HepG2 (cell line): ENCODE measurements around the gene KANK3. TPM values are rescaled to one million over a fixed set of nuclear protein-coding genes. Genes with fewer than 3 reads are reported as not detected.

Experiments
- BCLAF1 ChIP-seq: fragments of 450-650 bp; IDR thresholded peaks from 2 replicates; pipeline ENCODE4 v1.6.1; 2017; ENCODE audit warnings: mild to moderate bottlenecking
- HMG20B ChIP-seq: conservative IDR thresholded peaks from 2 replicates; pipeline ENCODE4 v1.6.1; 2016; ENCODE audit warnings: missing genetic modification reagents, missing compliant biosample characterization
- KDM5B ChIP-seq: sonication (generic); formaldehyde crosslinking; IDR thresholded peaks from 2 replicates; pipeline ENCODE4 v1.4.0; 2020; ENCODE audit warnings: missing genetic modification reagents, mild to moderate bottlenecking, borderline replicate concordance
- KLF6 ChIP-seq: IDR thresholded peaks from 2 replicates; pipeline ENCODE4 v1.8.0; 2016; ENCODE audit warnings: missing biosample characterization, missing genetic modification reagents
- MTF2 ChIP-seq: sonication (generic); formaldehyde crosslinking; IDR thresholded peaks from 2 replicates; pipeline ENCODE4 v1.5.0; 2020; ENCODE audit warnings: missing genetic modification reagents, borderline replicate concordance
- MYNN ChIP-seq: sonication (generic); formaldehyde crosslinking; IDR thresholded peaks from 2 replicates; pipeline ENCODE4 v1.4.0; 2020; ENCODE audit warnings: mild to moderate bottlenecking, low read depth, missing genetic modification reagents
- POGK ChIP-seq: sonication (generic); formaldehyde crosslinking; conservative IDR thresholded peaks from 2 replicates; pipeline ENCODE4 v1.8.0; 2022; ENCODE audit warnings: mild to moderate bottlenecking, moderate library complexity, missing genetic modification reagents
- POLR2AphosphoS5 ChIP-seq: IDR thresholded peaks from 2 replicates; pipeline ENCODE4 v1.6.1; 2012; ENCODE audit warnings: low read depth, low read length
- RERE ChIP-seq: IDR thresholded peaks from 2 replicates; pipeline ENCODE4 v1.6.1; 2016; ENCODE audit warnings: low read depth, missing genetic modification reagents, missing compliant biosample characterization
- TBX2 ChIP-seq: sonication (generic); formaldehyde crosslinking; IDR thresholded peaks from 2 replicates; pipeline ENCODE4 v1.5.0; 2020; ENCODE audit warnings: missing genetic modification reagents, mild to moderate bottlenecking, borderline replicate concordance
- ZFYVE20 ChIP-seq: sonication (generic); formaldehyde crosslinking; IDR thresholded peaks from 2 replicates; pipeline ENCODE4 v1.8.0; 2023; ENCODE audit warnings: low read depth, mild to moderate bottlenecking, moderate library complexity, missing genetic modification reagents, borderline replicate concordance
- ZNF34 ChIP-seq: sonication (generic); formaldehyde crosslinking; IDR thresholded peaks from 2 replicates; pipeline ENCODE4 v1.4.0; 2020; ENCODE audit warnings: mild to moderate bottlenecking, missing genetic modification reagents, borderline replicate concordance
- ZNF354B ChIP-seq: sonication (generic); formaldehyde crosslinking; IDR thresholded peaks from 2 replicates; pipeline ENCODE4 v1.8.0; 2022; ENCODE audit warnings: mild to moderate bottlenecking, missing genetic modification reagents
- ZNF672 ChIP-seq: sonication (generic); formaldehyde crosslinking; IDR thresholded peaks from 2 replicates; pipeline ENCODE4 v1.8.1; 2022; ENCODE audit warnings: missing genetic modification reagents
- ZNF761 ChIP-seq: sonication (generic); formaldehyde crosslinking; conservative IDR thresholded peaks from 2 replicates; pipeline ENCODE4 v1.4.0; 2020; ENCODE audit warnings: mild to moderate bottlenecking, missing genetic modification reagents
- ZNF770 ChIP-seq: sonication (generic); formaldehyde crosslinking; IDR thresholded peaks from 2 replicates; pipeline ENCODE4 v1.5.0; 2020; ENCODE audit warnings: mild to moderate bottlenecking, missing genetic modification reagents
- ZSCAN22 ChIP-seq: sonication (generic); formaldehyde crosslinking; IDR thresholded peaks from 2 replicates; pipeline ENCODE4 v1.4.0; 2020; ENCODE audit warnings: mild to moderate bottlenecking, missing genetic modification reagents
- polyA plus RNA-seq, 8 experiments: library from polyadenylated mRNA; depleted of rRNA in 3 of 8; stranded (reverse) in 7 of 8; unstranded in 1 of 8; fragments of >200 nt; fragmentation: Illumina TruSeq in 4 of 8; extraction: Trizol in 4 of 8; gene quantifications; 2 replicates each; pipeline versions ENCODE4 v1.2.1 to v1.2.3, GENCODE V29; 2011 to 2016; ENCODE audit warnings: low read depth in 4 of 8, missing spikeins in 1 of 8, mixed read lengths in 1 of 8; ENCODE audit not compliant: insufficient read depth in 1 of 8
- total RNA-seq, 5 experiments: library from RNA; depleted of rRNA; stranded (reverse); fragments of >200 nt; fragmentation: Illumina TruSeq; extraction: Trizol; gene quantifications; 2 replicates each; pipeline ENCODE4 v1.2.3, GENCODE V29; 2016; ENCODE audit warnings: low read depth in 1 of 5

KANK3 gene
- total and polyA plus RNA-seq, 2 of the 13 experiments (the other 11 are each of a cell fraction or from before 2014, with no cell fraction given), result 0.15 to 0.20 TPM

GRCh38 chr19:8389891-8390616 lies 47.0 kb upstream of the KANK3 start, which contains the start of gene RAB11B (continued):
- TF ChIP-seq RERE (CRISPR knock-in tag), result no peak
- peak; percentile 37; the same call in 1 of the 2 replicates for TF ChIP-seq TBX2 (CRISPR knock-in tag)
- TF ChIP-seq ZNF770 (CRISPR knock-in tag), result peak; percentile 17; the same call in 1 of the 2 replicates
- no peak for TF ChIP-seq ZNF672 (CRISPR knock-in tag)
- peak; percentile 45; the same call in 1 of the 2 replicates for TF ChIP-seq POLR2AphosphoS5
- peak; percentile 30; the same call in 1 of the 2 replicates for TF ChIP-seq KDM5B (CRISPR knock-in tag)
- TF ChIP-seq BCLAF1, result no peak
- no peak for TF ChIP-seq MYNN (CRISPR knock-in tag)
- no peak for TF ChIP-seq ZNF34 (CRISPR knock-in tag)
- TF ChIP-seq ZNF354B, result no peak
- no peak for TF ChIP-seq KLF6
- TF ChIP-seq HMG20B (CRISPR knock-in tag), result no peak; the same call in 1 of the 2 replicates
- no peak for TF ChIP-seq ZFYVE20 (CRISPR knock-in tag)
- no peak for TF ChIP-seq ZSCAN22
- TF ChIP-seq ZNF761 (CRISPR knock-in tag), result peak; percentile 46; the same call in 1 of the 2 replicates
- TF ChIP-seq POGK (CRISPR knock-in tag), result 0 out of 2 replicates have a peak, but pooled peaks have one; percentile 39
- TF ChIP-seq MTF2 (CRISPR knock-in tag), result no peak
